Measurements from ENCODE around the gene UBXN10.
A peak's percentile ranks its signal among the peaks of the same experiment; 100 is the strongest.

Gene UBXN10

GRCh38 chr1:20152599-20152930 lies 33.3 kb upstream of the UBXN10 start:
- no peak for DNase-seq

GRCh38 chr1:20153000-20153418 lies 32.9 kb upstream of the UBXN10 start:
- peak; percentile 47 for DNase-seq

- no peak for DNase-seq
Measured at GRCh38 chr1:20154301-20154831, 31.5 kb upstream of the UBXN10 start.

- DNase-seq, result no peak
Measured at GRCh38 chr1:20158358-20159070, 27.4 kb upstream of the UBXN10 start.

- DNase-seq, result no peak
Measured at GRCh38 chr1:20160034-20160433, 25.9 kb upstream of the UBXN10 start.

GRCh38 chr1:20164694-20165202 lies 21.1 kb upstream of the UBXN10 start:
- DNase-seq, result no peak

- DNase-seq, result peak; percentile 46
Measured at GRCh38 chr1:20165522-20165951, 20.4 kb upstream of the UBXN10 start.

- DNase-seq, result no peak
Measured at GRCh38 chr1:20166051-20166450, 19.8 kb upstream of the UBXN10 start.

GRCh38 chr1:20167126-20167525 lies 18.8 kb upstream of the UBXN10 start:
- DNase-seq, result no peak

GRCh38 chr1:20168564-20169491 lies 17.1 kb upstream of the UBXN10 start:
- DNase-seq, result no peak

- no peak for DNase-seq
Measured at GRCh38 chr1:20169932-20170331, 16.0 kb upstream of the UBXN10 start.

- no peak for DNase-seq
Measured at GRCh38 chr1:20172033-20172590, 13.8 kb upstream of the UBXN10 start.

- DNase-seq, result no peak
Measured at GRCh38 chr1:20174937-20175666, 10.8 kb upstream of the UBXN10 start.

- DNase-seq, result peak; percentile 57
Measured at GRCh38 chr1:20178634-20179370, 7.1 kb upstream of the UBXN10 start.

- no peak for DNase-seq
Measured at GRCh38 chr1:20179371-20180128, 6.3 kb upstream of the UBXN10 start.

GRCh38 chr1:20180129-20180843 lies 5.6 kb upstream of the UBXN10 start:
- DNase-seq, result no peak

- DNase-seq, result no peak
Measured at GRCh38 chr1:20180844-20181207, 5.1 kb upstream of the UBXN10 start.

- DNase-seq, result no peak
Measured at GRCh38 chr1:20182415-20182814, 3.5 kb upstream of the UBXN10 start.

GRCh38 chr1:20183035-20183434 lies 2.9 kb upstream of the UBXN10 start:
- DNase-seq, result no peak

GRCh38 chr1:20183616-20184271 lies 2.2 kb upstream of the UBXN10 start:
- no peak for DNase-seq

Measured in GDM1 (cell line).